Activated CD4-positive, alpha-beta T cell treated with anti-CD3 and anti-CD28 coated beads for 36 hours (primary cell): Measurements from ENCODE around the gene PLGRKT. TPM values are rescaled to one million over a fixed set of nuclear protein-coding genes. Genes with fewer than 3 reads are reported as not detected.
A peak's percentile ranks its signal among the peaks of the same experiment; 100 is the strongest.
"Not testable (repeated sequence)": the region's sequence is repeated elsewhere in the genome, so short reads cannot be mapped to it uniquely, and the experiment has no call there.

Experiments
- ATAC-seq: fragments of 200-7000 bp; cut with Tn5 transposase; one replicate; pipeline ENCODE4 v1.10.0; 2021; ENCODE audit warnings: mild to moderate bottlenecking, moderate library complexity
- CTCF ChIA-PET: fragments of 350-600 bp; sonication (Branson Sonifier 250); formaldehyde crosslinking; loops from one replicate; lab custom pipeline; 2021; ENCODE audit warnings: antibody characterized with exemption; lab: Charles Lee
- POLR2A ChIA-PET: fragments of 350-600 bp; sonication (Branson Sonifier 250); formaldehyde crosslinking; loops from one replicate; lab custom pipeline; 2021; ENCODE audit warnings: antibody characterized with exemption, inconsistent platforms; lab: Charles Lee
- DNase-seq: peaks from one replicate; pipeline ENCODE4 v3.0.0-alpha.2; 2020
- H3K27ac Mint-ChIP-seq: one replicate; pipeline ENCODE4 v1.8.0; 2021; ENCODE audit warnings: mixed read lengths
- H3K27me3 Mint-ChIP-seq: one replicate; pipeline ENCODE4 v1.8.0; 2021; ENCODE audit warnings: mixed read lengths
- H3K36me3 Mint-ChIP-seq: one replicate; pipeline ENCODE4 v1.8.0; 2021; ENCODE audit warnings: low read depth, mixed read lengths
- H3K4me1 Mint-ChIP-seq: one replicate; pipeline ENCODE4 v1.8.0; 2021; ENCODE audit warnings: mixed read lengths
- H3K4me3 Mint-ChIP-seq: one replicate; pipeline ENCODE4 v1.8.0; 2021; ENCODE audit warnings: mild to moderate bottlenecking, moderate library complexity, mixed read lengths
- H3K9me3 Mint-ChIP-seq: one replicate; pipeline ENCODE4 v1.8.0; 2021; ENCODE audit warnings: low read depth, mixed read lengths
- intact Hi-C, 2 experiments: fragments of 100-400 bp; cut with DNase I in 1 of 2; cut with micrococcal nuclease in 1 of 2; formaldehyde crosslinking; loops; one replicate each; pipeline versions ENCODE4 v1.14.2 to v1.15.1; 2022 to 2024; cut with DNase I, micrococcal nuclease
- total RNA-seq, 2 experiments: library from RNA; stranded (reverse); gene quantifications; one replicate each; pipeline ENCODE4 v1.2.3, GENCODE V29; 2021

PLGRKT gene
- total RNA-seq, 2 experiments from 2014 or later = 44.0 to 47.9 TPM

GRCh38 chr9:5443850-5444249, 6.1 kb upstream of the PLGRKT start:
- DNase-seq (no peak), ATAC-seq (no peak)
- intact Hi-C loops = loop anchor here in 1 of 2 experiments (5.0 kb wide), 1 partner anchor 682 kb away; no protein-coding TSS in a partner anchor
- CTCF ChIA-PET = interaction anchor here (0.6 to 4.0 kb wide), 8 partner anchors 11 to 512 kb away, joined by 3 to 22 read pairs (median 5); partner anchors contain the start of gene ERMP1
- Mint-ChIP-seq H3K4me1 (peaks cover 70% of the 10 kb centered on the region), H3K27me3 (no peaks in the 10 kb centered on the region), H3K27ac (no peak overlapping the region), H3K9me3 (peaks cover 2% of the 10 kb centered on the region), H3K4me3 (no peak overlapping the region), H3K36me3 (no peaks in the 10 kb centered on the region)
- POLR2A ChIA-PET = no interaction called here

- Mint-ChIP-seq H3K4me3 (no peak overlapping the region), H3K27ac (no peak overlapping the region), H3K27me3 (no peaks in the 10 kb centered on the region), H3K4me1 (peaks cover 61% of the 10 kb centered on the region), H3K9me3 (peaks cover 2% of the 10 kb centered on the region), H3K36me3 (no peaks in the 10 kb centered on the region)
- peak; percentile 54 for DNase-seq
- POLR2A ChIA-PET = no interaction called here
- CTCF ChIA-PET = interaction anchor here (0.7 to 4.0 kb wide), 6 partner anchors 8 to 256 kb away, joined by 3 to 22 read pairs (median 8); partner anchors contain the start of gene CD274
- no peak for ATAC-seq
- intact Hi-C loops = loop anchor here in 1 of 2 experiments (1.0 to 5.0 kb wide), 2 partner anchors 148 to 680 kb away; no protein-coding TSS in a partner anchor
These were observed 4.8 kb upstream of the PLGRKT start for GRCh38 chr9:5442400-5443011.

GRCh38 chr9:5441043-5441442, 3.3 kb upstream of the PLGRKT start:
- ChIA-PET CTCF (interaction anchor here (0.7 to 5.2 kb wide), 10 partner anchors 8 to 392 kb away, joined by 3 to 48 read pairs (median 5); partner anchors contain the start of genes CD274 and ERMP1), POLR2A (no interaction called here)
- peaks cover 2% of the 10 kb centered on the region for H3K9me3 Mint-ChIP-seq
- H3K27ac Mint-ChIP-seq = peak overlapping the region; percentile 77
- DNase-seq (peak; percentile 23), ATAC-seq (no peak)
- H3K27me3 Mint-ChIP-seq = no peaks in the 10 kb centered on the region
- intact Hi-C loops = loop anchor here in 1 of 2 experiments (5.0 kb wide), 1 partner anchor 679 kb away; no protein-coding TSS in a partner anchor
- H3K4me3 Mint-ChIP-seq = no peak overlapping the region
- peaks cover 10% of the 10 kb centered on the region for H3K36me3 Mint-ChIP-seq
- H3K4me1 Mint-ChIP-seq = peaks cover 59% of the 10 kb centered on the region

- H3K27ac Mint-ChIP-seq = peak overlapping the region; percentile 55
- H3K9me3 Mint-ChIP-seq = peaks cover 2% of the 10 kb centered on the region
- ChIA-PET CTCF (interaction anchor here (0.6 to 5.2 kb wide), 10 partner anchors 8 to 393 kb away, joined by 3 to 48 read pairs (median 4); partner anchors contain the start of genes CD274 and ERMP1), POLR2A (interaction anchor here (4.0 kb wide), 1 partner anchor 10 kb away, joined by 23 read pairs; the partner anchor contains the start of gene CD274)
- H3K4me3 Mint-ChIP-seq = no peak overlapping the region
- H3K4me1 Mint-ChIP-seq = peaks cover 60% of the 10 kb centered on the region
- no peaks in the 10 kb centered on the region for H3K27me3 Mint-ChIP-seq
- ATAC-seq = no peak
- peaks cover 17% of the 10 kb centered on the region for H3K36me3 Mint-ChIP-seq
- intact Hi-C loops = loop anchor here in 1 of 2 experiments (5.0 kb wide), 1 partner anchor 678 kb away; no protein-coding TSS in a partner anchor
- no peak for DNase-seq
These were observed 2.7 kb upstream of the PLGRKT start for GRCh38 chr9:5440426-5440825.

DNA sequence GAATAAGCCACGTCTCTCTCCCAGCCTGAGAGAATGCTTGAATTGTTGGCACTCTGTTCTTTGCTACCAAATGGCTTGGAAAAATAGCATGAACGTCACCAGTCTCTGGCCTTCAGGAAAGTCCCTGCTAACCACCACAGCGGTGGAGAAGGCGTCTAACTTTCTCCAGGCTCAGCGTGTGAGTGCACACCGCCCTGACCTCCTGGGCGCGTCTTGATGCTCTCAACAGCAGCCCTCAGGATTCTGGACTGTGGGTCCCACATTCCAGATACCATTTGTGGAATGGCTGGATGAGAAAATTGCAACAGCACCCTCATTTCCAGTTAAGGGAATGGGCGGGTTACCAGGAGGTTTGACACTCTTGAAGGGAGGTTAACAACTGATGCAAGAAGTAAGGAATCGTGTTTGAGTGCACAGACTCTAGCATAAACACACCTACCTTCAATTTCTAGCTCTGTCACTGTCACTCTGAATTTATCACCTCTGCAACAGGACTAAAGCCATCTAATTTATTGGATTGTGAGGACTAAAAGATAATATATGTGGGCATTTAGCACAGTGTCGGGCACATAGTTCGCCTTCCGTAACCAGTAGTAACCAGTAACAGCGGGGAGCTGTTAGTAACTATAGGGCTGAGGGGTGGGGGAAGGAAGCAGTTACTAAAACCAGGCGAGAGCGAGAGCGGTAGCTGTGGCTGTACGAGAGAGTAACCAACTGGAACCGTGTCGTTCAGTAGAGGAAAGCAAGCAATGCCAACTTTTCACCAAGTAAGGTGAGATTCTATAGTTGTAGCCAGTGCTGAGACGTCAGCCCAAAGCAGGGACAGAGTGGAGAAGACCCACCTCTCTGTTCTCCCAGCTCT, 807 bp upstream of the PLGRKT start:
- ChIA-PET POLR2A (interaction anchor here (0.6 to 4.0 kb wide), 5 partner anchors 12 to 189 kb away, joined by 3 to 23 read pairs (median 5); partner anchors contain the start of gene CD274), CTCF (interaction anchor here (0.6 to 5.2 kb wide), 10 partner anchors 10 to 414 kb away, joined by 3 to 48 read pairs (median 4); partner anchors contain the start of gene CD274)
- peak; percentile 77 for DNase-seq
- peaks cover 56% of the 10 kb centered on the region for H3K4me1 Mint-ChIP-seq
- H3K4me3 Mint-ChIP-seq = peak overlapping the region; percentile 85
- intact Hi-C loops = loop anchor here (1.0 to 5.0 kb wide), 10 partner anchors 8 to 1911 kb away; partner anchors contain the start of genes AK3 (in 1 of the 2), ERMP1 (in 1 of the 2), JAK2 (in 1 of the 2) and RANBP6 (in 1 of the 2)
- no peaks in the 10 kb centered on the region for H3K27me3 Mint-ChIP-seq
- peak; percentile 53 for ATAC-seq
- H3K9me3 Mint-ChIP-seq = no peaks in the 10 kb centered on the region
- H3K36me3 Mint-ChIP-seq = peaks cover 25% of the 10 kb centered on the region
- peak overlapping the region; percentile 99 for H3K27ac Mint-ChIP-seq

DNA sequence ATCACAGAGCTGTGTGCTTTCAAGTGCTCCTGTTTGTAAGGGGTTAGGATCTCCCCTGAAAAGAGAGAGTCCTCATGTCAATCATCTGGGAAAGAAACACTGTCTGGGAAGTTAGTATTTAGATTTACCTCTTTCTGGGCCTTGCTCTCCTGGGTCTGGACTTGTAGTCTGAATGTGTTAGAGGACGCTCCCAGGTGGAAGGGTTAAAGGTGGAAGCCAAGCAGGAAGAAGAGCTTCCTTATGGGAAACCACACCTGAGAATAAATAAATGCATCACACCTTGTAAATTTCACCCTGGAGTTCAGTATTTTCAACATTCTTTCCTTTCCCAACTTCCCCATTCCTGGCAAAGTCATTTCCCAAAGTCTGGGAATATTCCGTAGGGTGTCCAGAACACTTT, 1.3 kb downstream of the PLGRKT start:
- Mint-ChIP-seq H3K27ac (peak overlapping the region; percentile 99), H3K27me3 (no peaks in the 10 kb centered on the region), H3K4me1 (peaks cover 50% of the 10 kb centered on the region), H3K9me3 (no peaks in the 10 kb centered on the region), H3K4me3 (peak overlapping the region; percentile 85), H3K36me3 (peaks cover 41% of the 10 kb centered on the region)
- CTCF ChIA-PET = interaction anchor here (1.8 to 5.2 kb wide), 3 partner anchors 12 to 159 kb away, joined by 5 to 48 read pairs (median 8); partner anchors contain the start of gene CD274
- ATAC-seq (no peak), DNase-seq (no peak)
- POLR2A ChIA-PET = no interaction called here
- intact Hi-C loops = loop anchor here (2.0 to 5.0 kb wide), 8 partner anchors 396 to 1909 kb away; partner anchors contain the start of genes AK3 (in 1 of the 2), ERMP1 (in 1 of the 2), JAK2 (in 1 of the 2) and RCL1 (in 1 of the 2)

DNA sequence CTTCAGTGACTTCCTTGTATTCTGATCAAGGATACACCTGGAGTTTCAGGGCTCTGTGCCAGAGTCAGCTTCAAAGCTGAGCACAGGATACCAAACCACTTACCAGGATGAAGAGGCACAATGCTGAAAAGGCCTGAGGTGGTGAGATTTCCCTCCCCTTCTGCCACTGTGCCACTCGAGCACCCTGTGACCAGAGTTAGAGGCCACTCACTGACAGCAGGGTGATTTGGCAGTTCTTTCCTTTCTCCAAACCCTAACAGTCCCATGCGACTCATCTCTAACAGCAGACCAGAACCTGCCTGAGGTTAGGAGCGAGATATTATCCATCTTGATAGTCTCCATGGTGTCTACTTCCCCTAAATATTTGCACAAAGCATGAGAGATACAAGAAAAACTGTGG, 1.8 kb downstream of the PLGRKT start:
- POLR2A ChIA-PET = no interaction called here
- peaks cover 46% of the 10 kb centered on the region for H3K4me1 Mint-ChIP-seq
- H3K9me3 Mint-ChIP-seq = no peaks in the 10 kb centered on the region
- ATAC-seq (no peak), DNase-seq (no peak)
- CTCF ChIA-PET = interaction anchor here (0.8 kb wide), 1 partner anchor 676 kb away, joined by 4 read pairs; no protein-coding TSS in a partner anchor
- intact Hi-C loops = loop anchor here (2.0 to 5.0 kb wide), 8 partner anchors 396 to 1909 kb away; partner anchors contain the start of genes AK3 (in 1 of the 2), ERMP1 (in 1 of the 2), JAK2 (in 1 of the 2) and RCL1 (in 1 of the 2)
- H3K36me3 Mint-ChIP-seq = peaks cover 41% of the 10 kb centered on the region
- peak overlapping the region; percentile 85 for H3K4me3 Mint-ChIP-seq
- no peaks in the 10 kb centered on the region for H3K27me3 Mint-ChIP-seq
- peak overlapping the region; percentile 99 for H3K27ac Mint-ChIP-seq

- H3K36me3 Mint-ChIP-seq = peaks cover 52% of the 10 kb centered on the region
- H3K27me3 Mint-ChIP-seq, intact Hi-C loops, POLR2A ChIA-PET, H3K27ac Mint-ChIP-seq, CTCF ChIA-PET, H3K4me3 Mint-ChIP-seq, DNase-seq, H3K9me3 Mint-ChIP-seq, ATAC-seq: not testable (repeated sequence)
- peaks cover 35% of the 10 kb centered on the region for H3K4me1 Mint-ChIP-seq
These were observed 3.6 kb downstream of the PLGRKT start for GRCh38 chr9:5433841-5434810.

GRCh38 chr9:5433328-5433727, 4.4 kb downstream of the PLGRKT start:
- not testable (repeated sequence) for DNase-seq
- H3K36me3 Mint-ChIP-seq = peaks cover 52% of the 10 kb centered on the region

GRCh38 chr9:5432890-5433289, 4.8 kb downstream of the PLGRKT start:
- DNase-seq, ATAC-seq, H3K27me3 Mint-ChIP-seq, H3K4me3 Mint-ChIP-seq, H3K27ac Mint-ChIP-seq, H3K9me3 Mint-ChIP-seq, POLR2A ChIA-PET, intact Hi-C loops: not testable (repeated sequence)
- peaks cover 31% of the 10 kb centered on the region for H3K4me1 Mint-ChIP-seq
- H3K36me3 Mint-ChIP-seq = peaks cover 52% of the 10 kb centered on the region
- CTCF ChIA-PET = interaction anchor here (0.7 to 2.3 kb wide), 2 partner anchors 157 to 246 kb away, joined by 3 to 8 read pairs; no protein-coding TSS in a partner anchor

More at GRCh38 chr9:5433328-5433727, 4.4 kb downstream of the PLGRKT start:
- H3K4me3 Mint-ChIP-seq, ATAC-seq, H3K9me3 Mint-ChIP-seq, CTCF ChIA-PET, intact Hi-C loops, POLR2A ChIA-PET, H3K27ac Mint-ChIP-seq, H3K27me3 Mint-ChIP-seq: not testable (repeated sequence)
- peaks cover 32% of the 10 kb centered on the region for H3K4me1 Mint-ChIP-seq
